HepG2 (cell line): ENCODE measurements around the gene WDR82. TPM values are rescaled to one million over a fixed set of nuclear protein-coding genes. Genes with fewer than 3 reads are reported as not detected.

ENCODE experiments used
- ARNT2 ChIP-seq: sonication (generic); formaldehyde crosslinking; IDR thresholded peaks from 2 replicates; pipeline ENCODE4 v1.8.0; 2022; ENCODE audit warnings: mild to moderate bottlenecking, low read depth, missing genetic modification reagents, moderate library complexity
- NFYB ChIP-seq: sonication (generic); formaldehyde crosslinking; IDR thresholded peaks from 2 replicates; pipeline ENCODE4 v1.4.0; 2020; ENCODE audit warnings: missing genetic modification reagents
- NONO ChIP-seq, 2 experiments: fragments of 450-650 bp in 1 of 2; sonication (generic) in 1 of 2; formaldehyde crosslinking in 1 of 2; IDR thresholded peaks in 1 of 2; conservative IDR thresholded peaks in 1 of 2; 2 replicates each; pipeline versions ENCODE4 v1.6.1 to v1.8.0; 2017 to 2022; ENCODE audit warnings: mild to moderate bottlenecking in 1 of 2, missing genetic modification reagents in 1 of 2, moderate library complexity in 1 of 2
- SNRNP70 ChIP-seq: fragments of 200-400 bp; formaldehyde crosslinking; IDR thresholded peaks from 2 replicates; pipeline ENCODE4 v1.6.1; 2017; ENCODE audit warnings: mild to moderate bottlenecking, low read depth, low read length, moderate library complexity
- TARDBP ChIP-seq: sonication (generic); formaldehyde crosslinking; IDR thresholded peaks from 2 replicates; pipeline ENCODE4 v1.8.0; 2022; ENCODE audit warnings: mild to moderate bottlenecking, missing genetic modification reagents
- ZMYM2 ChIP-seq: sonication (generic); formaldehyde crosslinking; IDR thresholded peaks from 2 replicates; pipeline ENCODE4 v1.8.0; 2022; ENCODE audit warnings: mild to moderate bottlenecking, missing genetic modification reagents
- ZNF264 ChIP-seq: sonication (generic); formaldehyde crosslinking; IDR thresholded peaks from 2 replicates; pipeline ENCODE4 v1.4.0; 2020; ENCODE audit warnings: missing genetic modification reagents
- ZNF891 ChIP-seq: sonication (generic); formaldehyde crosslinking; IDR thresholded peaks from 2 replicates; pipeline ENCODE4 v1.5.0; 2020; ENCODE audit warnings: mild to moderate bottlenecking, missing genetic modification reagents
- polyA plus RNA-seq, 8 experiments: library from polyadenylated mRNA; depleted of rRNA in 3 of 8; stranded (reverse) in 7 of 8; unstranded in 1 of 8; fragments of >200 nt; fragmentation: Illumina TruSeq in 4 of 8; extraction: Trizol in 4 of 8; gene quantifications; 2 replicates each; pipeline versions ENCODE4 v1.2.1 to v1.2.3, GENCODE V29; 2011 to 2016; ENCODE audit warnings: low read depth in 4 of 8, missing spikeins in 1 of 8, mixed read lengths in 1 of 8; ENCODE audit not compliant: insufficient read depth in 1 of 8
- total RNA-seq, 5 experiments: library from RNA; depleted of rRNA; stranded (reverse); fragments of >200 nt; fragmentation: Illumina TruSeq; extraction: Trizol; gene quantifications; 2 replicates each; pipeline ENCODE4 v1.2.3, GENCODE V29; 2016; ENCODE audit warnings: low read depth in 1 of 5
- TF ChIP-seq, protein P1 (sequence below): sonication (generic); formaldehyde crosslinking; IDR thresholded peaks from 2 replicates; pipeline ENCODE4 v1.5.1; 2020; ENCODE audit warnings: mild to moderate bottlenecking, moderate library complexity, missing genetic modification reagents
- TF ChIP-seq, protein P2 (sequence below), 2 experiments: fragments of 450-650 bp in 1 of 2; sonication (generic) in 1 of 2; formaldehyde crosslinking; IDR thresholded peaks; 2 replicates each; pipeline versions ENCODE4 v1.5.0 to v1.8.0; 2020 to 2022; ENCODE audit warnings: mild to moderate bottlenecking in 1 of 2, missing genetic modification reagents in 1 of 2
- TF ChIP-seq, protein P3 (sequence below): sonication (generic); formaldehyde crosslinking; conservative IDR thresholded peaks from 2 replicates; pipeline ENCODE4 v1.4.0; 2020; ENCODE audit warnings: missing genetic modification reagents
- TF ChIP-seq, protein P4 (sequence below): sonication (generic); formaldehyde crosslinking; IDR thresholded peaks from 2 replicates; pipeline ENCODE4 v1.9.0; 2022; ENCODE audit warnings: missing genetic modification reagents, mild to moderate bottlenecking, borderline replicate concordance
- TF ChIP-seq, protein P5 (sequence below): sonication (generic); formaldehyde crosslinking; IDR thresholded peaks from 2 replicates; pipeline ENCODE4 v1.8.0; 2022; ENCODE audit warnings: mild to moderate bottlenecking, missing genetic modification reagents
- TF ChIP-seq, protein P6 (sequence below): sonication (generic); formaldehyde crosslinking; IDR thresholded peaks from 2 replicates; pipeline ENCODE4 v1.4.0; 2020; ENCODE audit warnings: missing genetic modification reagents, borderline replicate concordance
- TF ChIP-seq, protein P7 (sequence below): sonication (generic); formaldehyde crosslinking; IDR thresholded peaks from 2 replicates; pipeline ENCODE4 v1.4.0; 2020; ENCODE audit warnings: mild to moderate bottlenecking, missing genetic modification reagents

WDR82 gene
- total and polyA plus RNA-seq, 2 of the 13 experiments (the other 11 are each of a cell fraction or from before 2014, with no cell fraction given) = 39.1 to 59.5 TPM

DNA sequence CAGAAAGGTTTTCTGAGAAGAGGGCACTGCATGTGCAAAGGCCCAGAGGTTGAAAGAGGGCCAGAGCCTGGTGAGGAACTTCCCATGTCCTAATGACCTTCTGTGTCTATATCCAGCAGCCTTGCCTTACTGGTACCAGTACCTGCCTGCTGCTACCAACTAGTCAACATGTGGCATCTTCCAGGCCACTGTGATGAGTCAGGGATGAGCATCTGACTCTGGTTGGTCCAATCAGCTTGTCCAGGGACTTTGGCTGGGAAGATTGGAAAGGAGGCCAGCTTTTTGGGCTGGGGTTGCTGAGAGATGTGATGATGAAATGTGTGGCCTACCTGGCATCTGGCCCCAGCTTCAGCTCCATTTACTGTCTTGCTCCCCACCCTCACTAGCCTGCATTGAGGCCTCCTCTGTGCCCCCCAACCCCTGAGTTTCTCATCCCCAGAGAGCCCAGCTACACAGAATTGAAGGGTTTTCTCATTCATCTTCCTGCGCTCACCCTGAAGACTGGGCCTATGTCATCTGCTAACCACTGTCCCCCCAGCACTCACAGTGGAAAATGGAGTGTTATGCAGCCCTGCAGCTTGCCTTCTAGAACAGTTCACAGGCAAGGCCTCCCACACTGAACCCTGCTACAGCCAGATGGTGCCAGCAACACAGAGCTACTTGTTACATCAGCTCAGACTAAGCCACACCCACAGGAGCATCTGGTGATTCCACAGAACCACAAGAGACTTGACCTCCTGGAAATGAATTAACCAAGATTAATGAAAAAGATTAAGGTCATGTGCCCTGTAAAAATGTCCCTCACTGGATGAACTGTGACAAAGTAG, 38.2 kb downstream of the WDR82 start (continued):
- 0 out of 2 replicates have a peak, but pooled peaks have one; percentile 25 for TF ChIP-seq ARNT2 (CRISPR knock-in tag)
- no peak for TF ChIP-seq NONO (IDR thresholded peaks at IDR 0.05)
- peak; percentile 46; the same call in 1 of the 2 replicates for TF ChIP-seq NONO (CRISPR knock-in tag; conservative IDR thresholded peaks at IDR 0.05)
- TF ChIP-seq, protein P1, sequence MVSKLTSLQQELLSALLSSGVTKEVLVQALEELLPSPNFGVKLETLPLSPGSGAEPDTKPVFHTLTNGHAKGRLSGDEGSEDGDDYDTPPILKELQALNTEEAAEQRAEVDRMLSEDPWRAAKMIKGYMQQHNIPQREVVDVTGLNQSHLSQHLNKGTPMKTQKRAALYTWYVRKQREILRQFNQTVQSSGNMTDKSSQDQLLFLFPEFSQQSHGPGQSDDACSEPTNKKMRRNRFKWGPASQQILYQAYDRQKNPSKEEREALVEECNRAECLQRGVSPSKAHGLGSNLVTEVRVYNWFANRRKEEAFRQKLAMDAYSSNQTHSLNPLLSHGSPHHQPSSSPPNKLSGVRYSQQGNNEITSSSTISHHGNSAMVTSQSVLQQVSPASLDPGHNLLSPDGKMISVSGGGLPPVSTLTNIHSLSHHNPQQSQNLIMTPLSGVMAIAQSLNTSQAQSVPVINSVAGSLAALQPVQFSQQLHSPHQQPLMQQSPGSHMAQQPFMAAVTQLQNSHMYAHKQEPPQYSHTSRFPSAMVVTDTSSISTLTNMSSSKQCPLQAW (CRISPR knock-in tag) = peak; percentile 58; the same call in 1 of the 2 replicates
- no peak for TF ChIP-seq ZNF264
- TF ChIP-seq, protein P2, sequence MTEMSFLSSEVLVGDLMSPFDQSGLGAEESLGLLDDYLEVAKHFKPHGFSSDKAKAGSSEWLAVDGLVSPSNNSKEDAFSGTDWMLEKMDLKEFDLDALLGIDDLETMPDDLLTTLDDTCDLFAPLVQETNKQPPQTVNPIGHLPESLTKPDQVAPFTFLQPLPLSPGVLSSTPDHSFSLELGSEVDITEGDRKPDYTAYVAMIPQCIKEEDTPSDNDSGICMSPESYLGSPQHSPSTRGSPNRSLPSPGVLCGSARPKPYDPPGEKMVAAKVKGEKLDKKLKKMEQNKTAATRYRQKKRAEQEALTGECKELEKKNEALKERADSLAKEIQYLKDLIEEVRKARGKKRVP (CRISPR knock-in tag; IDR thresholded peaks at IDR 0.05) = peak in 1 of 2 experiments; percentile 95; a peak in 2 of 4 replicates
- TF ChIP-seq ZMYM2 (CRISPR knock-in tag) = no peak
- TF ChIP-seq ZNF891 (CRISPR knock-in tag) = peak; percentile 44; the same call in 1 of the 2 replicates
- TF ChIP-seq, protein P3, sequence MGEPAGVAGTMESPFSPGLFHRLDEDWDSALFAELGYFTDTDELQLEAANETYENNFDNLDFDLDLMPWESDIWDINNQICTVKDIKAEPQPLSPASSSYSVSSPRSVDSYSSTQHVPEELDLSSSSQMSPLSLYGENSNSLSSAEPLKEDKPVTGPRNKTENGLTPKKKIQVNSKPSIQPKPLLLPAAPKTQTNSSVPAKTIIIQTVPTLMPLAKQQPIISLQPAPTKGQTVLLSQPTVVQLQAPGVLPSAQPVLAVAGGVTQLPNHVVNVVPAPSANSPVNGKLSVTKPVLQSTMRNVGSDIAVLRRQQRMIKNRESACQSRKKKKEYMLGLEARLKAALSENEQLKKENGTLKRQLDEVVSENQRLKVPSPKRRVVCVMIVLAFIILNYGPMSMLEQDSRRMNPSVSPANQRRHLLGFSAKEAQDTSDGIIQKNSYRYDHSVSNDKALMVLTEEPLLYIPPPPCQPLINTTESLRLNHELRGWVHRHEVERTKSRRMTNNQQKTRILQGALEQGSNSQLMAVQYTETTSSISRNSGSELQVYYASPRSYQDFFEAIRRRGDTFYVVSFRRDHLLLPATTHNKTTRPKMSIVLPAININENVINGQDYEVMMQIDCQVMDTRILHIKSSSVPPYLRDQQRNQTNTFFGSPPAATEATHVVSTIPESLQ (CRISPR knock-in tag) = no peak
- TF ChIP-seq, protein P4, sequence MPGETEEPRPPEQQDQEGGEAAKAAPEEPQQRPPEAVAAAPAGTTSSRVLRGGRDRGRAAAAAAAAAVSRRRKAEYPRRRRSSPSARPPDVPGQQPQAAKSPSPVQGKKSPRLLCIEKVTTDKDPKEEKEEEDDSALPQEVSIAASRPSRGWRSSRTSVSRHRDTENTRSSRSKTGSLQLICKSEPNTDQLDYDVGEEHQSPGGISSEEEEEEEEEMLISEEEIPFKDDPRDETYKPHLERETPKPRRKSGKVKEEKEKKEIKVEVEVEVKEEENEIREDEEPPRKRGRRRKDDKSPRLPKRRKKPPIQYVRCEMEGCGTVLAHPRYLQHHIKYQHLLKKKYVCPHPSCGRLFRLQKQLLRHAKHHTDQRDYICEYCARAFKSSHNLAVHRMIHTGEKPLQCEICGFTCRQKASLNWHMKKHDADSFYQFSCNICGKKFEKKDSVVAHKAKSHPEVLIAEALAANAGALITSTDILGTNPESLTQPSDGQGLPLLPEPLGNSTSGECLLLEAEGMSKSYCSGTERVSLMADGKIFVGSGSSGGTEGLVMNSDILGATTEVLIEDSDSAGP (CRISPR knock-in tag) = peak; percentile 15; the same call in 1 of the 2 replicates
- TF ChIP-seq, protein P5, sequence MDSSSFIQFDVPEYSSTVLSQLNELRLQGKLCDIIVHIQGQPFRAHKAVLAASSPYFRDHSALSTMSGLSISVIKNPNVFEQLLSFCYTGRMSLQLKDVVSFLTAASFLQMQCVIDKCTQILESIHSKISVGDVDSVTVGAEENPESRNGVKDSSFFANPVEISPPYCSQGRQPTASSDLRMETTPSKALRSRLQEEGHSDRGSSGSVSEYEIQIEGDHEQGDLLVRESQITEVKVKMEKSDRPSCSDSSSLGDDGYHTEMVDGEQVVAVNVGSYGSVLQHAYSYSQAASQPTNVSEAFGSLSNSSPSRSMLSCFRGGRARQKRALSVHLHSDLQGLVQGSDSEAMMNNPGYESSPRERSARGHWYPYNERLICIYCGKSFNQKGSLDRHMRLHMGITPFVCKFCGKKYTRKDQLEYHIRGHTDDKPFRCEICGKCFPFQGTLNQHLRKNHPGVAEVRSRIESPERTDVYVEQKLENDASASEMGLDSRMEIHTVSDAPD (CRISPR knock-in tag) = no peak
- TF ChIP-seq, protein P6, sequence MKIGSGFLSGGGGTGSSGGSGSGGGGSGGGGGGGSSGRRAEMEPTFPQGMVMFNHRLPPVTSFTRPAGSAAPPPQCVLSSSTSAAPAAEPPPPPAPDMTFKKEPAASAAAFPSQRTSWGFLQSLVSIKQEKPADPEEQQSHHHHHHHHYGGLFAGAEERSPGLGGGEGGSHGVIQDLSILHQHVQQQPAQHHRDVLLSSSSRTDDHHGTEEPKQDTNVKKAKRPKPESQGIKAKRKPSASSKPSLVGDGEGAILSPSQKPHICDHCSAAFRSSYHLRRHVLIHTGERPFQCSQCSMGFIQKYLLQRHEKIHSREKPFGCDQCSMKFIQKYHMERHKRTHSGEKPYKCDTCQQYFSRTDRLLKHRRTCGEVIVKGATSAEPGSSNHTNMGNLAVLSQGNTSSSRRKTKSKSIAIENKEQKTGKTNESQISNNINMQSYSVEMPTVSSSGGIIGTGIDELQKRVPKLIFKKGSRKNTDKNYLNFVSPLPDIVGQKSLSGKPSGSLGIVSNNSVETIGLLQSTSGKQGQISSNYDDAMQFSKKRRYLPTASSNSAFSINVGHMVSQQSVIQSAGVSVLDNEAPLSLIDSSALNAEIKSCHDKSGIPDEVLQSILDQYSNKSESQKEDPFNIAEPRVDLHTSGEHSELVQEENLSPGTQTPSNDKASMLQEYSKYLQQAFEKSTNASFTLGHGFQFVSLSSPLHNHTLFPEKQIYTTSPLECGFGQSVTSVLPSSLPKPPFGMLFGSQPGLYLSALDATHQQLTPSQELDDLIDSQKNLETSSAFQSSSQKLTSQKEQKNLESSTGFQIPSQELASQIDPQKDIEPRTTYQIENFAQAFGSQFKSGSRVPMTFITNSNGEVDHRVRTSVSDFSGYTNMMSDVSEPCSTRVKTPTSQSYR (CRISPR knock-in tag) = no peak
- no peak for TF ChIP-seq SNRNP70
- TF ChIP-seq, protein P7, sequence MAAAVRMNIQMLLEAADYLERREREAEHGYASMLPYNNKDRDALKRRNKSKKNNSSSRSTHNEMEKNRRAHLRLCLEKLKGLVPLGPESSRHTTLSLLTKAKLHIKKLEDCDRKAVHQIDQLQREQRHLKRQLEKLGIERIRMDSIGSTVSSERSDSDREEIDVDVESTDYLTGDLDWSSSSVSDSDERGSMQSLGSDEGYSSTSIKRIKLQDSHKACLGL (CRISPR knock-in tag) = no peak
- TF ChIP-seq TARDBP (CRISPR knock-in tag) = 0 out of 2 replicates have a peak, but pooled peaks have one; percentile 19
- TF ChIP-seq NFYB (CRISPR knock-in tag) = peak; percentile 26; the same call in 1 of the 2 replicates
